GM23338 (cell line): ENCODE data around the gene B4GALT5. TPM values are rescaled to one million over a fixed set of nuclear protein-coding genes. Genes with fewer than 3 reads are reported as not detected.

Experiments used
- ATAC-seq: fragments of 200-7000 bp; cut with Tn5 transposase; 3 replicates; pipeline ENCODE4 v1.9.1; 2020
- DNase-seq: peaks from one replicate; pipeline ENCODE4 v3.0.0-alpha.2; 2015; ENCODE audit warnings: low spot score
- H2AFZ ChIP-seq: fragments of 200-600 bp; sonication (generic); 2 replicates; pipeline ENCODE4 v1.8.0; 2016; ENCODE audit warnings: antibody characterized with exemption, mild to moderate bottlenecking, moderate library complexity
- H3F3A ChIP-seq: fragments of 200-600 bp; sonication (generic); replicated peaks from 2 replicates; pipeline ENCODE4 v1.8.0; 2017; ENCODE audit warnings: antibody characterized with exemption, mixed run types, low read depth
- H3K27ac ChIP-seq: fragments of 200-600 bp; sonication (generic); 2 replicates; pipeline ENCODE4 v1.6.1; 2016; ENCODE audit warnings: low read depth
- H3K27me3 ChIP-seq: fragments of 200-600 bp; sonication (generic); 2 replicates; pipeline ENCODE4 v1.8.0; 2016; ENCODE audit warnings: mild to moderate bottlenecking, mixed run types, moderate library complexity; ENCODE audit not compliant: insufficient read depth
- H3K36me3 ChIP-seq: fragments of 200-600 bp; sonication (generic); 2 replicates; pipeline ENCODE4 v1.8.0; 2016; ENCODE audit warnings: mild to moderate bottlenecking; ENCODE audit not compliant: insufficient read depth
- H3K4me1 ChIP-seq: fragments of 200-600 bp; sonication (generic); 2 replicates; pipeline ENCODE4 v1.8.0; 2016; ENCODE audit warnings: mild to moderate bottlenecking, moderate library complexity; ENCODE audit not compliant: insufficient read depth
- H3K4me2 ChIP-seq: fragments of 200-600 bp; sonication (generic); 2 replicates; pipeline ENCODE4 v1.7.1; 2017; ENCODE audit warnings: mixed run types
- H3K4me3 ChIP-seq: fragments of 200-600 bp; sonication (generic); 2 replicates; pipeline ENCODE4 v1.6.1; 2016; ENCODE audit warnings: mixed run types
- H3K79me2 ChIP-seq: fragments of 200-600 bp; sonication (generic); replicated peaks from 2 replicates; pipeline ENCODE4 v1.8.0; 2017; ENCODE audit warnings: mild to moderate bottlenecking; ENCODE audit not compliant: insufficient read depth
- H3K9me2 ChIP-seq: fragments of 200-600 bp; sonication (generic); 2 replicates; pipeline ENCODE4 v1.8.0; 2017; ENCODE audit not compliant: insufficient read depth
- H4K20me1 ChIP-seq: fragments of 200-600 bp; sonication (generic); replicated peaks from 2 replicates; pipeline ENCODE4 v1.8.0; 2017; ENCODE audit warnings: mild to moderate bottlenecking; ENCODE audit not compliant: insufficient read depth
- H3K27ac Mint-ChIP-seq: 2 replicates; pipeline ENCODE4 v1.8.0; 2020; ENCODE audit warnings: inconsistent platforms, mild to moderate bottlenecking, moderate library complexity, mixed read lengths
- H3K27me3 Mint-ChIP-seq: 3 replicates; pipeline ENCODE4 v1.8.0; 2022; ENCODE audit warnings: low read depth, mild to moderate bottlenecking, moderate library complexity, mixed read lengths, inconsistent platforms; ENCODE audit not compliant: insufficient read depth, poor library complexity
- H3K36me3 Mint-ChIP-seq: 3 replicates; pipeline ENCODE4 v1.8.0; 2021; ENCODE audit warnings: low read depth, mild to moderate bottlenecking, inconsistent platforms, moderate library complexity, mixed read lengths
- H3K4me1 Mint-ChIP-seq: 3 replicates; pipeline ENCODE4 v1.8.0; 2020; ENCODE audit warnings: mild to moderate bottlenecking, inconsistent platforms, mixed read lengths
- H3K4me3 Mint-ChIP-seq: 3 replicates; pipeline ENCODE4 v1.8.0; 2021; ENCODE audit warnings: moderate library complexity, mild to moderate bottlenecking, inconsistent platforms, mixed read lengths
- H3K9me3 Mint-ChIP-seq: 3 replicates; pipeline ENCODE4 v1.8.0; 2020; ENCODE audit warnings: moderate library complexity, mild to moderate bottlenecking, inconsistent platforms, mixed read lengths
- CREB1 ChIP-seq: fragments of 250-450 bp; sonication (Bioruptor Pico); IDR thresholded peaks from 2 replicates; pipeline ENCODE4 v1.5.0; 2020; ENCODE audit warnings: low read depth, mild to moderate bottlenecking, moderate library complexity
- EZH2 ChIP-seq: fragments of 200-600 bp; sonication (generic); IDR thresholded peaks from one replicate; pipeline ENCODE4 v1.8.0; 2017; ENCODE audit warnings: antibody characterized with exemption, mild to moderate bottlenecking, low read depth; ENCODE audit not compliant: unreplicated experiment
- EZH2phosphoT487 ChIP-seq: fragments of 200-600 bp; sonication (generic); IDR thresholded peaks from one replicate; pipeline ENCODE4 v1.8.1; 2018; ENCODE audit warnings: antibody characterized with exemption; ENCODE audit not compliant: unreplicated experiment
- JUNB ChIP-seq: IDR thresholded peaks from one replicate; pipeline ENCODE4 v1.6.1; 2016; ENCODE audit warnings: antibody characterized with exemption; ENCODE audit not compliant: unreplicated experiment
- NANOG ChIP-seq: IDR thresholded peaks from 2 replicates; pipeline ENCODE4 v1.6.1; 2016; ENCODE audit warnings: antibody characterized with exemption, borderline replicate concordance
- POLR2AphosphoS5 ChIP-seq: IDR thresholded peaks from 2 replicates; pipeline ENCODE4 v1.6.1; 2016; ENCODE audit warnings: antibody characterized with exemption, low read depth
- STAT1 ChIP-seq: IDR thresholded peaks from one replicate; pipeline ENCODE4 v1.6.1; 2016; ENCODE audit warnings: antibody characterized with exemption; ENCODE audit not compliant: unreplicated experiment
- ZNF114 ChIP-seq: fragments of 250-450 bp; sonication (Bioruptor Pico); IDR thresholded peaks from 2 replicates; pipeline ENCODE4 v1.5.0; 2020; ENCODE audit warnings: mild to moderate bottlenecking, moderate library complexity
- ZNF331 ChIP-seq: fragments of 250-450 bp; sonication (Bioruptor Pico); IDR thresholded peaks from 2 replicates; pipeline ENCODE4 v1.5.0; 2020; ENCODE audit warnings: low read depth, mild to moderate bottlenecking, moderate library complexity
- polyA plus RNA-seq: library from polyadenylated mRNA; unstranded; fragments of >200 nt; fragmentation: Nextera tagmentation; extraction: Ambion mirVana; gene quantifications from 2 replicates; pipeline ENCODE4 v1.2.1, GENCODE V29; 2016
- total RNA-seq: library from RNA; depleted of rRNA; stranded (reverse); fragments of >200 nt; shearing (Covaris generic); gene quantifications from 2 replicates; pipeline ENCODE4 v1.2.3, GENCODE V29; 2014
- TF ChIP-seq, protein P1 (sequence below): IDR thresholded peaks from one replicate; pipeline ENCODE4 v1.6.1; 2018; ENCODE audit warnings: antibody characterized with exemption; ENCODE audit not compliant: unreplicated experiment
- TF ChIP-seq, protein P2 (sequence below): fragments of 250-450 bp; sonication (Bioruptor Pico); IDR thresholded peaks from 2 replicates; pipeline ENCODE4 v1.5.0; 2020; ENCODE audit warnings: mild to moderate bottlenecking, moderate library complexity
- TF ChIP-seq, protein P3 (sequence below): IDR thresholded peaks from 2 replicates; pipeline ENCODE4 v1.6.1; 2016; ENCODE audit warnings: antibody characterized with exemption
- TF ChIP-seq, protein P4 (sequence below), 2 experiments: fragments of 200-600 bp in 1 of 2; sonication (generic) in 1 of 2; conservative IDR thresholded peaks; 2 replicates each; pipeline versions ENCODE4 v1.5.1 to v1.6.1; 2016 to 2017; ENCODE audit warnings: antibody characterized with exemption in 2 of 2, low read depth in 2 of 2, mild to moderate bottlenecking in 2 of 2, moderate library complexity in 1 of 2

B4GALT5 gene
- total and polyA plus RNA-seq, 2 experiments from 2014 or later: 19.1 to 50.3 TPM

DNA sequence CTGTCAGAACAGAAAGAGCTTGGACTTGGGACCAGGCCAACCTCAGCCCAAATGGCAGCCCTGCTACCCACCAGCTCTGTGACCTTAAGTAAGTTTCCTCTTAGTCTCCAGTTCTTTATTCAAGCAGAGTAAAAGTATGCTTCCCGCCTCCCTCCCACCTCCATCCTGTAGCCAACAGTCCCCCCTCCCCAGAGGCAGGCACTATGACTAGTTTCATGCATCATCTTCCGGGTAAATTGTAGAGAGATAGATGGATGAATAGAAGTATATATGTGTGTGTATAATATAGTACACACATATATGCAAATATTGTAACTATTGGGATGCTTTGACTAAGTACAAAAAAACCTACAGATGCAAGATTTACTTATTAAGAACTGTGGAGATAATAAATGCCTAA lies 39.5 kb upstream of the B4GALT5 start:
- no peaks in the 10 kb centered on the region for H3K9me2 ChIP-seq
- DNase-seq (no peak), ATAC-seq (no peak)
- H3K36me3 ChIP-seq: no peaks in the 10 kb centered on the region
- no peak overlapping the region for H3K4me3 Mint-ChIP-seq
- no peak overlapping the region for H3K4me3 ChIP-seq
- no peaks in the 10 kb centered on the region for H3K79me2 ChIP-seq
- no peaks in the 10 kb centered on the region for H3K9me3 Mint-ChIP-seq
- no peaks in the 10 kb centered on the region for H4K20me1 ChIP-seq
- H2AFZ ChIP-seq: peak overlapping the region; percentile 66; the same call in 1 of the 2 replicates
- H3K36me3 Mint-ChIP-seq: no peaks in the 10 kb centered on the region
- H3K27ac Mint-ChIP-seq: no peak overlapping the region
- H3K27me3 Mint-ChIP-seq: peaks cover 4% of the 10 kb centered on the region
- H3K4me1 ChIP-seq: peaks cover 12% of the 10 kb centered on the region
- no peak overlapping the region for H3K27ac ChIP-seq
- peaks cover 7% of the 10 kb centered on the region; the same call in 2 of the 3 replicates for H3K4me1 Mint-ChIP-seq
- H3K4me2 ChIP-seq: no peak overlapping the region
- no peaks in the 10 kb centered on the region for H3F3A ChIP-seq
- no peaks in the 10 kb centered on the region for H3K27me3 ChIP-seq
- TF ChIP-seq, protein P1, sequence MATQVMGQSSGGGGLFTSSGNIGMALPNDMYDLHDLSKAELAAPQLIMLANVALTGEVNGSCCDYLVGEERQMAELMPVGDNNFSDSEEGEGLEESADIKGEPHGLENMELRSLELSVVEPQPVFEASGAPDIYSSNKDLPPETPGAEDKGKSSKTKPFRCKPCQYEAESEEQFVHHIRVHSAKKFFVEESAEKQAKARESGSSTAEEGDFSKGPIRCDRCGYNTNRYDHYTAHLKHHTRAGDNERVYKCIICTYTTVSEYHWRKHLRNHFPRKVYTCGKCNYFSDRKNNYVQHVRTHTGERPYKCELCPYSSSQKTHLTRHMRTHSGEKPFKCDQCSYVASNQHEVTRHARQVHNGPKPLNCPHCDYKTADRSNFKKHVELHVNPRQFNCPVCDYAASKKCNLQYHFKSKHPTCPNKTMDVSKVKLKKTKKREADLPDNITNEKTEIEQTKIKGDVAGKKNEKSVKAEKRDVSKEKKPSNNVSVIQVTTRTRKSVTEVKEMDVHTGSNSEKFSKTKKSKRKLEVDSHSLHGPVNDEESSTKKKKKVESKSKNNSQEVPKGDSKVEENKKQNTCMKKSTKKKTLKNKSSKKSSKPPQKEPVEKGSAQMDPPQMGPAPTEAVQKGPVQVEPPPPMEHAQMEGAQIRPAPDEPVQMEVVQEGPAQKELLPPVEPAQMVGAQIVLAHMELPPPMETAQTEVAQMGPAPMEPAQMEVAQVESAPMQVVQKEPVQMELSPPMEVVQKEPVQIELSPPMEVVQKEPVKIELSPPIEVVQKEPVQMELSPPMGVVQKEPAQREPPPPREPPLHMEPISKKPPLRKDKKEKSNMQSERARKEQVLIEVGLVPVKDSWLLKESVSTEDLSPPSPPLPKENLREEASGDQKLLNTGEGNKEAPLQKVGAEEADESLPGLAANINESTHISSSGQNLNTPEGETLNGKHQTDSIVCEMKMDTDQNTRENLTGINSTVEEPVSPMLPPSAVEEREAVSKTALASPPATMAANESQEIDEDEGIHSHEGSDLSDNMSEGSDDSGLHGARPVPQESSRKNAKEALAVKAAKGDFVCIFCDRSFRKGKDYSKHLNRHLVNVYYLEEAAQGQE: no peak
- no peak for TF ChIP-seq POLR2AphosphoS5
- TF ChIP-seq, protein P2, sequence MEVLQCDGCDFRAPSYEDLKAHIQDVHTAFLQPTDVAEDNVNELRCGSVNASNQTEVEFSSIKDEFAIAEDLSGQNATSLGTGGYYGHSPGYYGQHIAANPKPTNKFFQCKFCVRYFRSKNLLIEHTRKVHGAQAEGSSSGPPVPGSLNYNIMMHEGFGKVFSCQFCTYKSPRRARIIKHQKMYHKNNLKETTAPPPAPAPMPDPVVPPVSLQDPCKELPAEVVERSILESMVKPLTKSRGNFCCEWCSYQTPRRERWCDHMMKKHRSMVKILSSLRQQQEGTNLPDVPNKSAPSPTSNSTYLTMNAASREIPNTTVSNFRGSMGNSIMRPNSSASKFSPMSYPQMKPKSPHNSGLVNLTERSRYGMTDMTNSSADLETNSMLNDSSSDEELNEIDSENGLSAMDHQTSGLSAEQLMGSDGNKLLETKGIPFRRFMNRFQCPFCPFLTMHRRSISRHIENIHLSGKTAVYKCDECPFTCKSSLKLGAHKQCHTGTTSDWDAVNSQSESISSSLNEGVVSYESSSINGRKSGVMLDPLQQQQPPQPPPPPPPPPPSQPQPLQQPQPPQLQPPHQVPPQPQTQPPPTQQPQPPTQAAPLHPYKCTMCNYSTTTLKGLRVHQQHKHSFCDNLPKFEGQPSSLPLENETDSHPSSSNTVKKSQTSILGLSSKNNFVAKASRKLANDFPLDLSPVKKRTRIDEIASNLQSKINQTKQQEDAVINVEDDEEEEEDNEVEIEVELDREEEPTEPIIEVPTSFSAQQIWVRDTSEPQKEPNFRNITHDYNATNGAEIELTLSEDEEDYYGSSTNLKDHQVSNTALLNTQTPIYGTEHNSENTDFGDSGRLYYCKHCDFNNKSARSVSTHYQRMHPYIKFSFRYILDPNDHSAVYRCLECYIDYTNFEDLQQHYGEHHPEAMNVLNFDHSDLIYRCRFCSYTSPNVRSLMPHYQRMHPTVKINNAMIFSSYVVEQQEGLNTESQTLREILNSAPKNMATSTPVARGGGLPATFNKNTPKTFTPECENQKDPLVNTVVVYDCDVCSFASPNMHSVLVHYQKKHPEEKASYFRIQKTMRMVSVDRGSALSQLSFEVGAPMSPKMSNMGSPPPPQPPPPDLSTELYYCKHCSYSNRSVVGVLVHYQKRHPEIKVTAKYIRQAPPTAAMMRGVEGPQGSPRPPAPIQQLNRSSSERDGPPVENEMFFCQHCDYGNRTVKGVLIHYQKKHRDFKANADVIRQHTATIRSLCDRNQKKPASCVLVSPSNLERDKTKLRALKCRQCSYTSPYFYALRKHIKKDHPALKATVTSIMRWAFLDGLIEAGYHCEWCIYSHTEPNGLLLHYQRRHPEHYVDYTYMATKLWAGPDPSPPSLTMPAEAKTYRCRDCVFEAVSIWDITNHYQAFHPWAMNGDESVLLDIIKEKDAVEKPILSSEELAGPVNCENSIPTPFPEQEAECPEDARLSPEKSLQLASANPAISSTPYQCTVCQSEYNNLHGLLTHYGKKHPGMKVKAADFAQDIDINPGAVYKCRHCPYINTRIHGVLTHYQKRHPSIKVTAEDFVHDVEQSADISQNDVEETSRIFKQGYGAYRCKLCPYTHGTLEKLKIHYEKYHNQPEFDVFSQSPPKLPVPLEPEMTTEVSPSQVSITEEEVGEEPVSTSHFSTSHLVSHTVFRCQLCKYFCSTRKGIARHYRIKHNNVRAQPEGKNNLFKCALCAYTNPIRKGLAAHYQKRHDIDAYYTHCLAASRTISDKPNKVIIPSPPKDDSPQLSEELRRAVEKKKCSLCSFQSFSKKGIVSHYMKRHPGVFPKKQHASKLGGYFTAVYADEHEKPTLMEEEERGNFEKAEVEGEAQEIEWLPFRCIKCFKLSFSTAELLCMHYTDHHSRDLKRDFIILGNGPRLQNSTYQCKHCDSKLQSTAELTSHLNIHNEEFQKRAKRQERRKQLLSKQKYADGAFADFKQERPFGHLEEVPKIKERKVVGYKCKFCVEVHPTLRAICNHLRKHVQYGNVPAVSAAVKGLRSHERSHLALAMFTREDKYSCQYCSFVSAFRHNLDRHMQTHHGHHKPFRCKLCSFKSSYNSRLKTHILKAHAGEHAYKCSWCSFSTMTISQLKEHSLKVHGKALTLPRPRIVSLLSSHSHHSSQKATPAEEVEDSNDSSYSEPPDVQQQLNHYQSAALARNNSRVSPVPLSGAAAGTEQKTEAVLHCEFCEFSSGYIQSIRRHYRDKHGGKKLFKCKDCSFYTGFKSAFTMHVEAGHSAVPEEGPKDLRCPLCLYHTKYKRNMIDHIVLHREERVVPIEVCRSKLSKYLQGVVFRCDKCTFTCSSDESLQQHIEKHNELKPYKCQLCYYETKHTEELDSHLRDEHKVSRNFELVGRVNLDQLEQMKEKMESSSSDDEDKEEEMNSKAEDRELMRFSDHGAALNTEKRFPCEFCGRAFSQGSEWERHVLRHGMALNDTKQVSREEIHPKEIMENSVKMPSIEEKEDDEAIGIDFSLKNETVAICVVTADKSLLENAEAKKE (CRISPR knock-in tag): no peak
- no peak for TF ChIP-seq STAT1
- no peak for TF ChIP-seq NANOG
- no peak for TF ChIP-seq ZNF114
- TF ChIP-seq, protein P3, sequence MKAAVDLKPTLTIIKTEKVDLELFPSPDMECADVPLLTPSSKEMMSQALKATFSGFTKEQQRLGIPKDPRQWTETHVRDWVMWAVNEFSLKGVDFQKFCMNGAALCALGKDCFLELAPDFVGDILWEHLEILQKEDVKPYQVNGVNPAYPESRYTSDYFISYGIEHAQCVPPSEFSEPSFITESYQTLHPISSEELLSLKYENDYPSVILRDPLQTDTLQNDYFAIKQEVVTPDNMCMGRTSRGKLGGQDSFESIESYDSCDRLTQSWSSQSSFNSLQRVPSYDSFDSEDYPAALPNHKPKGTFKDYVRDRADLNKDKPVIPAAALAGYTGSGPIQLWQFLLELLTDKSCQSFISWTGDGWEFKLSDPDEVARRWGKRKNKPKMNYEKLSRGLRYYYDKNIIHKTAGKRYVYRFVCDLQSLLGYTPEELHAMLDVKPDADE: no peak
- no peak for TF ChIP-seq CREB1
- no peak for TF ChIP-seq EZH2phosphoT487
- TF ChIP-seq, protein P4, sequence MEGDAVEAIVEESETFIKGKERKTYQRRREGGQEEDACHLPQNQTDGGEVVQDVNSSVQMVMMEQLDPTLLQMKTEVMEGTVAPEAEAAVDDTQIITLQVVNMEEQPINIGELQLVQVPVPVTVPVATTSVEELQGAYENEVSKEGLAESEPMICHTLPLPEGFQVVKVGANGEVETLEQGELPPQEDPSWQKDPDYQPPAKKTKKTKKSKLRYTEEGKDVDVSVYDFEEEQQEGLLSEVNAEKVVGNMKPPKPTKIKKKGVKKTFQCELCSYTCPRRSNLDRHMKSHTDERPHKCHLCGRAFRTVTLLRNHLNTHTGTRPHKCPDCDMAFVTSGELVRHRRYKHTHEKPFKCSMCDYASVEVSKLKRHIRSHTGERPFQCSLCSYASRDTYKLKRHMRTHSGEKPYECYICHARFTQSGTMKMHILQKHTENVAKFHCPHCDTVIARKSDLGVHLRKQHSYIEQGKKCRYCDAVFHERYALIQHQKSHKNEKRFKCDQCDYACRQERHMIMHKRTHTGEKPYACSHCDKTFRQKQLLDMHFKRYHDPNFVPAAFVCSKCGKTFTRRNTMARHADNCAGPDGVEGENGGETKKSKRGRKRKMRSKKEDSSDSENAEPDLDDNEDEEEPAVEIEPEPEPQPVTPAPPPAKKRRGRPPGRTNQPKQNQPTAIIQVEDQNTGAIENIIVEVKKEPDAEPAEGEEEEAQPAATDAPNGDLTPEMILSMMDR (conservative IDR thresholded peaks at IDR 0.05; ENCODE audit: low read depth in 2 of 2): no peak
- TF ChIP-seq EZH2: no peak
- TF ChIP-seq ZNF331: no peak
- no peak for TF ChIP-seq JUNB
